ENCODE data around the gene TYMP.

Gene TYMP

GRCh38 chr22:50482107-50483074 is 47.4 kb downstream of the TYMP start:
- no peak for DNase-seq

GRCh38 chr22:50481440-50482106 is 48.2 kb downstream of the TYMP start, which contains the start of gene ADM2:
ADM2 (plus strand) TSS chr22:50481543; CDS start chr22:50481848, 305 bp downstream.
- no peak for DNase-seq

GRCh38 chr22:50481045-50481439 is 48.8 kb downstream of the TYMP start:
- no peak for DNase-seq

- no peak for DNase-seq
Observed at GRCh38 chr22:50479721-50480120, 50.1 kb downstream of the TYMP start.

- no peak for DNase-seq
Observed at GRCh38 chr22:50477923-50478322, 51.9 kb downstream of the TYMP start.

GRCh38 chr22:50476868-50477267 is 52.9 kb downstream of the TYMP start:
- DNase-seq = no peak
